PFSK-1 (cell line): ENCODE results near the gene COL4A2.

Source experiments
- FOXP2 ChIP-seq: optimal IDR thresholded peaks from 2 replicates; pipeline ENCODE3; 2011; ENCODE audit warnings: borderline replicate concordance, control low read depth, inconsistent platforms; ENCODE audit not compliant: insufficient read depth; ENCODE audit errors: extremely low read length, extremely low read depth
- POLR2AphosphoS5 ChIP-seq: IDR thresholded peaks from 2 replicates; pipeline ENCODE4 v1.6.1; 2012; ENCODE audit warnings: low read depth, mild to moderate bottlenecking, control low read depth, low read length, moderate library complexity
- REST ChIP-seq, 2 experiments: IDR thresholded peaks; 2 replicates each; pipeline versions ENCODE4 v1.6.1 to v1.8.0; 2011 to 2012; ENCODE audit warnings: low read depth in 2 of 2, low read length in 2 of 2, control low read depth in 1 of 2, inconsistent platforms in 1 of 2, mild to moderate bottlenecking in 1 of 2, moderate library complexity in 1 of 2; ENCODE audit not compliant: insufficient read depth in 1 of 2
- SIN3A ChIP-seq: IDR thresholded peaks from 2 replicates; pipeline ENCODE4 v1.6.1; 2012; ENCODE audit warnings: mild to moderate bottlenecking, low read length, moderate library complexity, borderline replicate concordance; ENCODE audit not compliant: insufficient read depth
- TAF1 ChIP-seq: IDR thresholded peaks from 2 replicates; pipeline ENCODE4 v1.6.1; 2012; ENCODE audit warnings: low read length, control low read depth, borderline replicate concordance; ENCODE audit not compliant: insufficient read depth

The COL4A2 gene

GRCh38 chr13:110336108-110336507 lies 29.0 kb downstream of the COL4A2 start:
- no peak for TF ChIP-seq FOXP2
- no peak for TF ChIP-seq REST (IDR thresholded peaks at IDR 0.05; ENCODE audit: insufficient read depth in 1 of 2, low read depth in 2 of 2, low read length in 2 of 2)
- no peak for TF ChIP-seq TAF1
- no peak for TF ChIP-seq SIN3A
- TF ChIP-seq POLR2AphosphoS5 = no peak

GRCh38 chr13:110336681-110337080 lies 29.6 kb downstream of the COL4A2 start:
- no peak for TF ChIP-seq TAF1
- TF ChIP-seq FOXP2 = no peak
- no peak for TF ChIP-seq POLR2AphosphoS5
- no peak for TF ChIP-seq SIN3A
- no peak for TF ChIP-seq REST (IDR thresholded peaks at IDR 0.05; ENCODE audit: insufficient read depth in 1 of 2, low read depth in 2 of 2, low read length in 2 of 2)

GRCh38 chr13:110337247-110337646 lies 30.2 kb downstream of the COL4A2 start:
- TF ChIP-seq POLR2AphosphoS5 = no peak
- no peak for TF ChIP-seq TAF1
- TF ChIP-seq FOXP2 = no peak
- TF ChIP-seq REST (IDR thresholded peaks at IDR 0.05; ENCODE audit: insufficient read depth in 1 of 2, low read depth in 2 of 2, low read length in 2 of 2) = no peak
- no peak for TF ChIP-seq SIN3A

GRCh38 chr13:110338441-110339101 lies 31.5 kb downstream of the COL4A2 start:
- no peak for TF ChIP-seq FOXP2
- TF ChIP-seq POLR2AphosphoS5 = no peak
- no peak for TF ChIP-seq REST (IDR thresholded peaks at IDR 0.05; ENCODE audit: insufficient read depth in 1 of 2, low read depth in 2 of 2, low read length in 2 of 2)
- TF ChIP-seq TAF1 = no peak
- TF ChIP-seq SIN3A = no peak

- TF ChIP-seq SIN3A (no peak), FOXP2 (no peak), TAF1 (no peak), REST (IDR thresholded peaks at IDR 0.05; ENCODE audit: insufficient read depth in 1 of 2, low read depth in 2 of 2, low read length in 2 of 2) (no peak), POLR2AphosphoS5 (no peak)
These were observed 32.2 kb downstream of the COL4A2 start for GRCh38 chr13:110339263-110339662.
